ENCODE data around the gene RASGRP3. TPM values are rescaled to one million over a fixed set of nuclear protein-coding genes. Genes with fewer than 3 reads are reported as not detected.

Gene RASGRP3
- total and polyA plus RNA-seq, 2 of the 13 experiments (the other 11 are each of a cell fraction or from before 2014, with no cell fraction given): 0.01 TPM; not detected in 1

GRCh38 chr2:33577668-33578067, 101.2 kb downstream of the RASGRP3 start:
- H4K20me1 ChIP-seq (ENCODE audit: insufficient read depth, low read length): no peaks in the 10 kb centered on the region
- no peaks in the 10 kb centered on the region for H3K79me2 ChIP-seq (ENCODE audit: insufficient read depth, low read length)
- intact Hi-C loops (cut with micrococcal nuclease; ENCODE audit: unreplicated experiment): no loop called here
- ATAC-seq: no peak
- no peaks in the 10 kb centered on the region for H3K27me3 ChIP-seq (ENCODE audit: control insufficient read depth in 1 of 2, insufficient read depth in 2 of 2, low read length in 2 of 2)
- no peaks in the 10 kb centered on the region for H3K9me3 ChIP-seq (ENCODE audit: low read length)
- H3K36me3 ChIP-seq (replicated peaks in 1 of 2; ENCODE audit: control insufficient read depth in 1 of 2, insufficient read depth in 2 of 2, low read length in 2 of 2): no peaks in the 10 kb centered on the region
- no peak for TF ChIP-seq ZNF777 (CRISPR knock-in tag; IDR thresholded peaks at IDR 0.05)
- no peak for TF ChIP-seq NCOA1 (CRISPR knock-in tag; IDR thresholded peaks at IDR 0.05)
- TF ChIP-seq ZBTB39 (CRISPR knock-in tag; IDR thresholded peaks at IDR 0.05): no peak
- TF ChIP-seq ISL2 (CRISPR knock-in tag; IDR thresholded peaks at IDR 0.05): no peak
- no peak for TF ChIP-seq ZEB1 (IDR thresholded peaks at IDR 0.05; ENCODE audit: insufficient replicate concordance, low read depth)
- TF ChIP-seq TAF1 (CRISPR knock-in tag; IDR thresholded peaks at IDR 0.05): no peak
- TF ChIP-seq ZSCAN20 (CRISPR knock-in tag; IDR thresholded peaks at IDR 0.05; ENCODE audit: borderline replicate concordance): no peak
- no peak for TF ChIP-seq NFE2 (CRISPR knock-in tag; IDR thresholded peaks at IDR 0.05)
- no peak for TF ChIP-seq THAP11 (CRISPR knock-in tag; IDR thresholded peaks at IDR 0.05)
- no peak for TF ChIP-seq RFXANK (CRISPR knock-in tag; IDR thresholded peaks at IDR 0.05)
- TF ChIP-seq HMGXB3 (CRISPR knock-in tag; IDR thresholded peaks at IDR 0.05; ENCODE audit: borderline replicate concordance): no peak
- no peak for DNase-seq (ENCODE audit: low spot score)
- H3K27ac ChIP-seq (ENCODE audit: extremely low read length, insufficient read depth, low read length): no peak overlapping the region
- CTCF ChIA-PET (ENCODE audit: low intra/inter-chr PET ratio, low total read pairs): no interaction called here
- in situ Hi-C loops (cut with HindIII; ENCODE audit: extremely low pct_ligation_motif_present, low pct_unique_long_range_greater_than_20kb): loop anchor here (25.0 kb wide), 1 partner anchor 815 kb away; no protein-coding TSS in a partner anchor
- H3K4me1 ChIP-seq (ENCODE audit: insufficient read depth, low read length): no peaks in the 10 kb centered on the region
- no peak for FAIRE-seq
- H3K4me3 ChIP-seq (replicated peaks in 1 of 3; ENCODE audit: insufficient read depth in 1 of 3, low read depth in 2 of 3, low read length in 3 of 3): no peak overlapping the region
- no TSS peak for BruUV-seq (replicated peaks)
- H2AFZ ChIP-seq (ENCODE audit: low read length): no peak overlapping the region
- WGBS (ENCODE audit: low lambda C conversion rate): 88% methylated on average over 2 of the region's 2 CpGs
- H3K9ac ChIP-seq (ENCODE audit: insufficient read depth, low read depth, low read length): no peak overlapping the region
- POLR2A ChIA-PET: no interaction called here
- no peak overlapping the region for H3K4me2 ChIP-seq (ENCODE audit: low read depth, low read length)
